IMR-90 (cell line): ENCODE measurements around the gene CASP8. TPM values are rescaled to one million over a fixed set of nuclear protein-coding genes. Genes with fewer than 3 reads are reported as not detected.

Experiments used
- ATAC-seq: fragments of 200-7000 bp; cut with Tn5 transposase; 2 replicates; pipeline ENCODE4 v1.9.1; 2020; ENCODE audit warnings: low read depth, mild to moderate bottlenecking, moderate library complexity
- BruUV-seq: library from RNA; stranded (reverse); fragments of 400-500 nt; replicated peaks from 2 replicates; lab custom pipeline; 2021; lab: Mats Ljungman, UMichigan
- CTCF ChIA-PET: fragments of 300-600 bp; formaldehyde crosslinking; extraction: SDS; loops from one replicate; lab custom pipeline; 2021; ENCODE audit warnings: antibody characterized with exemption; lab: Yijun Ruan, JAX
- POLR2A ChIA-PET: fragments of 300-600 bp; sonication (Branson Sonifier 250); formaldehyde crosslinking; loops from one replicate; lab custom pipeline; 2022; ENCODE audit warnings: antibody characterized with exemption; ENCODE audit not compliant: unreplicated experiment; lab: Charles Lee
- DNase-seq: peaks from one replicate; pipeline ENCODE4 v3.0.0; 2013
- H2AFZ ChIP-seq: replicated peaks from 2 replicates; pipeline ENCODE3; 2013; ENCODE audit warnings: low read length, mild to moderate bottlenecking; ENCODE audit not compliant: poor library complexity
- H2AK5ac ChIP-seq: 2 replicates; pipeline ENCODE4 v1.6.1; 2013; ENCODE audit warnings: low read depth, low read length, inconsistent platforms
- H2AK9ac ChIP-seq: replicated peaks from 2 replicates; pipeline ENCODE3; 2013; ENCODE audit warnings: mild to moderate bottlenecking, low read depth, low read length, moderate library complexity; ENCODE audit not compliant: poor library complexity
- H2BK120ac ChIP-seq: 2 replicates; pipeline ENCODE4 v1.6.1; 2013; ENCODE audit warnings: low read depth, low read length, inconsistent platforms
- H2BK15ac ChIP-seq: 3 replicates; pipeline ENCODE4 v1.6.1; 2013; ENCODE audit warnings: low read depth, low read length, inconsistent platforms
- H2BK20ac ChIP-seq: 2 replicates; pipeline ENCODE4 v1.6.1; 2013; ENCODE audit warnings: low read depth, mild to moderate bottlenecking, inconsistent platforms, low read length, moderate library complexity
- H2BK5ac ChIP-seq: 2 replicates; pipeline ENCODE4 v1.6.1; 2013; ENCODE audit warnings: mild to moderate bottlenecking, low read depth, low read length, inconsistent platforms; ENCODE audit not compliant: poor library complexity, severe bottlenecking
- H3K14ac ChIP-seq: replicated peaks from 2 replicates; pipeline ENCODE4 v1.6.1; 2013; ENCODE audit warnings: low read depth, low read length, inconsistent platforms
- H3K18ac ChIP-seq: 2 replicates; pipeline ENCODE4 v1.6.1; 2013; ENCODE audit warnings: low read depth, low read length, control low read depth
- H3K23ac ChIP-seq: 2 replicates; pipeline ENCODE4 v1.6.1; 2013; ENCODE audit warnings: low read depth, low read length, inconsistent platforms
- H3K27ac ChIP-seq: 2 replicates; pipeline ENCODE4 v1.5.1; 2013; ENCODE audit warnings: mild to moderate bottlenecking, control low read depth, low read length; ENCODE audit not compliant: insufficient read depth
- H3K27me3 ChIP-seq: 2 replicates; pipeline ENCODE4 v1.6.1; 2013; ENCODE audit warnings: low read length; ENCODE audit not compliant: control insufficient read depth, insufficient read depth
- H3K36me3 ChIP-seq: 2 replicates; pipeline ENCODE4 v1.6.1; 2013; ENCODE audit warnings: low read length, mixed read lengths; ENCODE audit not compliant: control insufficient read depth, insufficient read depth
- H3K4ac ChIP-seq: 2 replicates; pipeline ENCODE4 v1.6.1; 2013; ENCODE audit warnings: low read depth, low read length, inconsistent platforms
- H3K4me1 ChIP-seq: 2 replicates; pipeline ENCODE4 v1.6.1; 2013; ENCODE audit warnings: low read length, mixed read lengths; ENCODE audit not compliant: control insufficient read depth, insufficient read depth
- H3K4me2 ChIP-seq: 2 replicates; pipeline ENCODE4 v1.6.1; 2013; ENCODE audit warnings: low read depth, mild to moderate bottlenecking, control low read depth, low read length, moderate library complexity
- H3K4me3 ChIP-seq: 2 replicates; pipeline ENCODE4 v1.5.1; 2013; ENCODE audit warnings: low read depth, mild to moderate bottlenecking, control low read depth, low read length, moderate library complexity; ENCODE audit not compliant: insufficient read depth
- H3K56ac ChIP-seq: 2 replicates; pipeline ENCODE4 v1.6.1; 2013; ENCODE audit warnings: low read length, inconsistent platforms; ENCODE audit not compliant: insufficient read depth; ENCODE audit errors: extremely low read depth
- H3K79me1 ChIP-seq, 2 experiments: 2 replicates each; pipeline ENCODE4 v1.6.1; 2013; ENCODE audit warnings: low read length in 2 of 2, inconsistent platforms in 1 of 2, low read depth in 1 of 2
- H3K9ac ChIP-seq: 2 replicates; pipeline ENCODE4 v1.6.1; 2013; ENCODE audit warnings: low read depth, low read length, control low read depth
- H3K9me1 ChIP-seq: 2 replicates; pipeline ENCODE4 v1.6.1; 2013; ENCODE audit warnings: low read length, inconsistent platforms; ENCODE audit not compliant: insufficient read depth
- H3K9me3 ChIP-seq: 2 replicates; pipeline ENCODE4 v1.6.1; 2013; ENCODE audit warnings: low read length; ENCODE audit not compliant: control insufficient read depth, insufficient read depth
- H4K20me1 ChIP-seq: 2 replicates; pipeline ENCODE4 v1.6.1; 2013; ENCODE audit warnings: low read length, inconsistent platforms; ENCODE audit not compliant: insufficient read depth
- H4K5ac ChIP-seq: 2 replicates; pipeline ENCODE4 v1.6.1; 2013; ENCODE audit warnings: mild to moderate bottlenecking, low read depth, low read length, control low read depth
- H4K8ac ChIP-seq, 2 experiments: 2 replicates each; pipeline ENCODE4 v1.6.1; 2013; ENCODE audit warnings: low read depth in 2 of 2, low read length in 2 of 2, control low read depth in 1 of 2, inconsistent platforms in 1 of 2
- H4K91ac ChIP-seq: 2 replicates; pipeline ENCODE4 v1.6.1; 2013; ENCODE audit warnings: low read depth, low read length, inconsistent platforms; ENCODE audit not compliant: insufficient read depth
- BHLHE40 ChIP-seq: fragments of 150-350 bp; IDR thresholded peaks from 2 replicates; pipeline ENCODE4 v1.6.1; 2016; ENCODE audit warnings: mild to moderate bottlenecking, low read depth, low read length
- CEBPB ChIP-seq: IDR thresholded peaks from 2 replicates; pipeline ENCODE4 v1.6.1; 2012; ENCODE audit warnings: low read depth, low read length, improper control_type of control experiment
- CHD1 ChIP-seq: IDR thresholded peaks from 2 replicates; pipeline ENCODE4 v1.6.1; 2012; ENCODE audit warnings: low read depth, low read length, improper control_type of control experiment
- FOS ChIP-seq: fragments of 150-350 bp; IDR thresholded peaks from 2 replicates; pipeline ENCODE4 v1.6.1; 2016; ENCODE audit warnings: low read depth, low read length
- MXI1 ChIP-seq: IDR thresholded peaks from 2 replicates; pipeline ENCODE4 v1.6.1; 2012; ENCODE audit warnings: low read depth, mild to moderate bottlenecking, low read length, moderate library complexity, borderline replicate concordance
- NFE2L2 ChIP-seq: fragments of 150-350 bp; IDR thresholded peaks from 2 replicates; pipeline ENCODE4 v1.6.1; 2016; ENCODE audit warnings: low read depth, mild to moderate bottlenecking, low read length
- POLR2A ChIP-seq: IDR thresholded peaks from 2 replicates; pipeline ENCODE4 v1.6.1; 2012; ENCODE audit warnings: mild to moderate bottlenecking, low read depth, low read length
- RAD21 ChIP-seq: IDR thresholded peaks from 2 replicates; pipeline ENCODE4 v1.6.1; 2012; ENCODE audit warnings: low read length, improper control_type of control experiment
- RCOR1 ChIP-seq: IDR thresholded peaks from 2 replicates; pipeline ENCODE4 v1.6.1; 2012; ENCODE audit warnings: mild to moderate bottlenecking, low read length, improper control_type of control experiment; ENCODE audit not compliant: insufficient replicate concordance
- SMC3 ChIP-seq: fragments of 150-350 bp; IDR thresholded peaks from 2 replicates; pipeline ENCODE4 v1.6.1; 2016; ENCODE audit warnings: low read depth, mild to moderate bottlenecking, antibody characterized with exemption, low read length, moderate library complexity
- WGBS, 2 experiments: methylation state at CpG; one replicate each; pipeline versions ENCODE4 v1.1.5 to v1.1.7; 2013; ENCODE audit warnings: missing lambda C conversion rate in 2 of 2; ENCODE audit not compliant: insufficient read length in 1 of 2; ENCODE audit errors: extremely low coverage in 2 of 2; 5-methylcytosine and 5-hydroxymethylcytosine counted together
- dilution Hi-C: fragments of 300-500 bp; cut with HindIII; formaldehyde crosslinking; loops from one replicate; pipeline ENCODE4 v1.14.3; 2018; ENCODE audit warnings: low sequenced_read_pairs; ENCODE audit not compliant: unreplicated experiment
- in situ Hi-C: fragments of 300-500 bp; cut with MboI; formaldehyde crosslinking; loops from 3 replicates; pipeline ENCODE4 v1.14.3; 2019; ENCODE audit warnings: low sequenced_read_pairs, inconsistent platforms, mixed read lengths
- intact Hi-C: fragments of 100-400 bp; cut with micrococcal nuclease; formaldehyde crosslinking; loops from 2 replicates; pipeline ENCODE4 v1.10.0; 2022
- polyA plus RNA-seq, 3 experiments: library from polyadenylated mRNA; depleted of rRNA; stranded (reverse); fragments of >200 nt; gene quantifications; 2 replicates each; pipeline ENCODE4 v1.2.3, GENCODE V29; 2012; ENCODE audit warnings: low replicate concordance in 1 of 3
- total RNA-seq: library from RNA; depleted of rRNA; stranded (reverse); fragments of >200 nt; gene quantifications from 2 replicates; pipeline ENCODE4 v1.2.3, GENCODE V29; 2012
- TF ChIP-seq, protein P1 (sequence below): fragments of 150-350 bp; IDR thresholded peaks from 2 replicates; pipeline ENCODE4 v1.6.1; 2017; ENCODE audit warnings: mild to moderate bottlenecking, antibody characterized with exemption, low read length, low read depth

CASP8 gene
- total and polyA plus RNA-seq, 2 of the 4 experiments (the other 2 are of a cell fraction): 13.1 to 17.0 TPM

DNA sequence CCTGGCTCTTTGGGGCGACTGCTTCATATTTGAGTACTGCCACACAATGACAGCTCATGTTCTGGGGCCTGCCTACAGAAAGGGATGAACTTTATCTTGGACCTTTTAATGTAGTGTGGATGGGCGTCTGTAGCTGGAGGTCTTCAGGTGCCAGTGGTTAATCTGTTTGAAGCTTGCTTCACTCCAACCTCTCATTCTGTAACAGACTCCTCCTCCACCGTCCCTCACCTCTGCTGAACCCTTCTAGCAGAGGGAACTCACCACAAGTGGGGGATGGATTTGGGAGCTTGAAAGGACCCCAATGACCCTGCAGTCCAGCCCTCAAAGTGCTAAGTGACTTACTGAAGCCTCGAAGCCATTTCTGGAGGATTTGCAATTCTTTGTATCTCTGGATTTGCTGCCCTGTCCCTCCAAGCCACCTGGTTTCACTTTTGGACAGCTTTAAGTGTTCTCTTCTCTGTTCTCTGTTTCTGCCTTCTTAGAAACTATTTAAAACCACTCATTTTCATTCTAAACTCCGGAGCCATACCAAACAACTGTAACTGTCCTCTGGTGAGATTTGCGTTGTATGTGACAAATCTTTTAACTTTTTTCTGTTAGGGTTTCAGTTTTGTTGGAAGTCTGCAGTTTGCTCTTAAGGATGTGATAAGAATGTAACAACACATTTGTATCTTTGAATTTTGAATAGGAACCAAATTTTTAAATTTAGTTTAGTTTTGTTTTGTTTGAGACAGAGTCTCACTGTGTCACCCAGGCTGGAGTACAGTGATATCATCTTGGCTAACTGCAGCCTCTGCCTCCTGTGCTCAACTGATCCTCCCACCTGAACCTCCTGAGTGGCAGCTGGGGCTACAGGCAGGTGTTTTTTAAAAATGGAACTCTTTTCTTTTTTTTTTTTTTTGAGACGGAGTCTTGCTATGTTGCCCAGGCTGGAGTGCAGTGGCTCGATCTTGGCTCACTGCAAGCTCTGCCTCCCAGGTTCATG, 37.0 kb upstream of the CASP8 start:
- Histone ChIP-seq H3K36me3 (no peaks in the 10 kb centered on the region), H3K23ac (no peak overlapping the region), H2BK5ac (no peak overlapping the region), H3K4me2 (peak overlapping the region; percentile 37), H3K4me3 (no peak overlapping the region), H3K4me1 (no peaks in the 10 kb centered on the region), H3K27ac (no peak overlapping the region), H4K91ac (no peak overlapping the region), H4K8ac (no peak overlapping the region; a peak in 1 of 4 replicates), H3K9me3 (no peaks in the 10 kb centered on the region), H2BK120ac (no peak overlapping the region), H3K56ac (no peak overlapping the region), H3K9ac (no peak overlapping the region), H3K27me3 (peaks cover 2% of the 10 kb centered on the region; the same call in 1 of the 2 replicates), H2AFZ (peak overlapping the region; percentile 77), H2AK9ac (no peak overlapping the region), H4K20me1 (no peaks in the 10 kb centered on the region), H3K79me1 (no peaks in the 10 kb centered on the region), H3K14ac (no peak overlapping the region), H4K5ac (no peak overlapping the region), H2BK20ac (no peak overlapping the region), H2AK5ac (no peak overlapping the region), H3K18ac (no peak overlapping the region), H3K9me1 (no peaks in the 10 kb centered on the region), H2BK15ac (no peak overlapping the region), H3K4ac (no peak overlapping the region)
- TF ChIP-seq RAD21 (no peak), SMC3 (no peak), NFE2L2 (no peak), CEBPB (no peak), RCOR1 (no peak), BHLHE40 (no peak), FOS (no peak), POLR2A (no peak), CHD1 (no peak), MXI1 (no peak)
- TF ChIP-seq, protein P1, sequence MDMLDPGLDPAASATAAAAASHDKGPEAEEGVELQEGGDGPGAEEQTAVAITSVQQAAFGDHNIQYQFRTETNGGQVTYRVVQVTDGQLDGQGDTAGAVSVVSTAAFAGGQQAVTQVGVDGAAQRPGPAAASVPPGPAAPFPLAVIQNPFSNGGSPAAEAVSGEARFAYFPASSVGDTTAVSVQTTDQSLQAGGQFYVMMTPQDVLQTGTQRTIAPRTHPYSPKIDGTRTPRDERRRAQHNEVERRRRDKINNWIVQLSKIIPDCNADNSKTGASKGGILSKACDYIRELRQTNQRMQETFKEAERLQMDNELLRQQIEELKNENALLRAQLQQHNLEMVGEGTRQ: no peak
- DNase-seq: no peak
- 20% methylated on average over 1 of the region's 8 CpGs; no CpG with 5 or more reads in 1 of the 2 experiments for WGBS, 2 experiments
- in situ Hi-C loops (no loop called here), dilution Hi-C loops (no loop called here), intact Hi-C loops (no loop called here)
- CTCF ChIA-PET: interaction anchor here (1.4 kb wide), 1 partner anchor 9 kb away, joined by 8 read pairs; no protein-coding TSS in a partner anchor
- POLR2A ChIA-PET: no interaction called here
- BruUV-seq: no TSS peak
- peak; percentile 21 for ATAC-seq
